Endothelial cell of umbilical vein (primary cell): ENCODE results near the gene NPHS1.

Experiments used
- MYC ChIP-seq: IDR thresholded peaks from one replicate; pipeline ENCODE4 v1.6.1; 2011; ENCODE audit warnings: mild to moderate bottlenecking, low read depth, low read length
- POLR2A ChIP-seq: IDR thresholded peaks from 2 replicates; pipeline ENCODE4 v1.6.1; 2012; ENCODE audit warnings: low read depth, mild to moderate bottlenecking, control low read depth, low read length

DNA sequence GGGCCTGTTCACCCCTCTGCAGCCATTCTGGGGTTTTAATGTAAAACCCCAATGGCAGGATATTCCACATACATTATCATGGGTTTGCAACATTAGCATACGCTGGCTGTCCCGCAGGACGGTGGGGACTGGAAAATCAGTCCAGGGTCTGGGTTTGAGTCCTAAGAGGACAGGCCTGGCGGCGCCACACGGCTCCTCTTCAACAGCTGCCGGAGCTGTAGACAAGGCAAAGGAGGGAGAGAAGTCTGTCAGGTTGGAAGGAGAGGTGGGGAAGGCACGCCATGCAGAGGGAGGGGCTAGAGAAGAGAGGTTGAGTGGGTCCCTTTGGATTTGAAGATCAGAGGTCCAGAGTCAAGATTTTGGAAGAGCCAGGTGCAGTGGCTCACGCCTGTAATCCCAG lies 36.1 kb upstream of the NPHS1 start:
- TF ChIP-seq POLR2A, result no peak
- TF ChIP-seq MYC, result no peak
